HEK293T (cell line): ENCODE measurements around the gene CR1.

ENCODE experiments used
- ARNT ChIP-seq: fragments of 450-650 bp; IDR thresholded peaks from 2 replicates; pipeline ENCODE4 v1.6.1; 2017; ENCODE audit warnings: mild to moderate bottlenecking
- BHLHE40 ChIP-seq: fragments of 450-650 bp; IDR thresholded peaks from 2 replicates; pipeline ENCODE4 v1.6.1; 2016; ENCODE audit warnings: mild to moderate bottlenecking, moderate library complexity, borderline replicate concordance
- CTBP1 ChIP-seq: fragments of 450-650 bp; IDR thresholded peaks from 2 replicates; pipeline ENCODE4 v1.6.1; 2016; ENCODE audit warnings: borderline replicate concordance
- ELF4 ChIP-seq: fragments of 450-650 bp; IDR thresholded peaks from 2 replicates; pipeline ENCODE4 v1.6.1; 2017; ENCODE audit warnings: antibody characterized with exemption
- FOXK2 ChIP-seq: fragments of 450-650 bp; IDR thresholded peaks from 2 replicates; pipeline ENCODE4 v1.6.1; 2016; ENCODE audit warnings: mild to moderate bottlenecking
- FOXM1 ChIP-seq: fragments of 450-650 bp; IDR thresholded peaks from 2 replicates; pipeline ENCODE4 v1.6.1; 2017; ENCODE audit warnings: mild to moderate bottlenecking, borderline replicate concordance
- L3MBTL2 ChIP-seq: fragments of 450-650 bp; conservative IDR thresholded peaks from 2 replicates; pipeline ENCODE4 v1.6.1; 2016; ENCODE audit warnings: mild to moderate bottlenecking
- LEF1 ChIP-seq: fragments of 450-650 bp; IDR thresholded peaks from 2 replicates; pipeline ENCODE4 v1.6.1; 2017; ENCODE audit warnings: mild to moderate bottlenecking, borderline replicate concordance
- NFRKB ChIP-seq: fragments of 450-650 bp; IDR thresholded peaks from 2 replicates; pipeline ENCODE4 v1.6.1; 2016; ENCODE audit warnings: mild to moderate bottlenecking, moderate library complexity
- SP1 ChIP-seq: fragments of 450-650 bp; IDR thresholded peaks from 2 replicates; pipeline ENCODE4 v1.6.1; 2017
- SUZ12 ChIP-seq: fragments of 450-650 bp; IDR thresholded peaks from 2 replicates; pipeline ENCODE4 v1.6.1; 2016; ENCODE audit warnings: mild to moderate bottlenecking
- TARDBP ChIP-seq: fragments of 450-650 bp; IDR thresholded peaks from 2 replicates; pipeline ENCODE4 v1.6.1; 2016
- ZNF384 ChIP-seq: fragments of 450-650 bp; IDR thresholded peaks from 2 replicates; pipeline ENCODE4 v1.6.1; 2016
- TF ChIP-seq, protein P1 (sequence below): fragments of 450-650 bp; IDR thresholded peaks from 2 replicates; pipeline ENCODE4 v1.6.1; 2016

DNA sequence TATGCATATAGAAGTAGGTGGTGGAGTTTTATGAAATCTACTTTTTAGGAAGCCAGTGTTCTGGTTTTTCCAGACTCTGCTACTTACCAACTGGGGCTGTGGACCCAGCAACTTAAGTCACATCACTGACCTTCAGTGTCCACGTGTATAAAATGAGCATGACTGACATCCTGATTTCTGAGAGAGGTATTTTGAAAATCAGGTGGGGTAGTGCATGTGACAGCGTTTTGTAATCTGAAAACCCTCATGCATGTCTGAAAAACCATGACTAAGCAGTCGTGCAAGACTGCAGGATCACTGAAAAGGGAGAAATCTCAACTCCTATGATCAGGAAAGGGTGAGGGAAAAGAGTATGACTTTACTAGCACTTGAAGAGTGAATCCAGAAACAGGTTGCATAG is 175.0 kb downstream of the CR1 start:
- TF ChIP-seq FOXM1: no peak
- no peak for TF ChIP-seq LEF1
- TF ChIP-seq FOXK2: no peak
- TF ChIP-seq TARDBP: no peak
- no peak for TF ChIP-seq CTBP1
- TF ChIP-seq SP1: no peak
- TF ChIP-seq BHLHE40: no peak
- no peak for TF ChIP-seq ELF4
- TF ChIP-seq, protein P1, sequence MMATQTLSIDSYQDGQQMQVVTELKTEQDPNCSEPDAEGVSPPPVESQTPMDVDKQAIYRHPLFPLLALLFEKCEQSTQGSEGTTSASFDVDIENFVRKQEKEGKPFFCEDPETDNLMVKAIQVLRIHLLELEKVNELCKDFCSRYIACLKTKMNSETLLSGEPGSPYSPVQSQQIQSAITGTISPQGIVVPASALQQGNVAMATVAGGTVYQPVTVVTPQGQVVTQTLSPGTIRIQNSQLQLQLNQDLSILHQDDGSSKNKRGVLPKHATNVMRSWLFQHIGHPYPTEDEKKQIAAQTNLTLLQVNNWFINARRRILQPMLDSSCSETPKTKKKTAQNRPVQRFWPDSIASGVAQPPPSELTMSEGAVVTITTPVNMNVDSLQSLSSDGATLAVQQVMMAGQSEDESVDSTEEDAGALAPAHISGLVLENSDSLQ: no peak
- no peak for TF ChIP-seq NFRKB
- no peak for TF ChIP-seq ARNT
- no peak for TF ChIP-seq L3MBTL2
- TF ChIP-seq SUZ12: no peak
- TF ChIP-seq ZNF384: no peak
